Lower lobe of right lung (tissue), 2 donors: ENCODE measurements around the gene RGMA. TPM values are rescaled to one million over a fixed set of nuclear protein-coding genes. Genes with fewer than 3 reads are reported as not detected.

Experiments
- ATAC-seq, 2 donors: fragments of 200-7000 bp; cut with Tn5 transposase; one replicate each; pipeline ENCODE4 v1.9.1; 2020 to 2022; ENCODE audit warnings: mild to moderate bottlenecking in 2 of 2, moderate library complexity in 2 of 2
- DNase-seq: peaks from one replicate; pipeline ENCODE4 v3.0.0-alpha.2; 2020
- H3K27ac ChIP-seq: fragments of 200-600 bp; one replicate; pipeline ENCODE4 v1.8.0; 2022
- H3K27me3 ChIP-seq: fragments of 200-600 bp; one replicate; pipeline ENCODE4 v1.8.0; 2022; ENCODE audit warnings: low read depth
- H3K36me3 ChIP-seq: fragments of 200-600 bp; one replicate; pipeline ENCODE4 v1.8.0; 2022; ENCODE audit warnings: mild to moderate bottlenecking
- H3K4me1 ChIP-seq: fragments of 200-600 bp; one replicate; pipeline ENCODE4 v1.8.0; 2022
- H3K4me3 ChIP-seq: fragments of 200-600 bp; one replicate; pipeline ENCODE4 v1.8.0; 2022; ENCODE audit warnings: mild to moderate bottlenecking
- H3K9me3 ChIP-seq: fragments of 200-600 bp; one replicate; pipeline ENCODE4 v1.8.0; 2022
- intact Hi-C: fragments of 100-400 bp; cut with DNase I; formaldehyde crosslinking; loops from one replicate; pipeline ENCODE4 v1.11.0; 2022
- total RNA-seq: library from RNA; stranded (reverse); fragmentation: NEBNext Ultra II Directional; extraction: Animal tissue kit (Norgen Biotek cat#: 25700); gene quantifications from one replicate; pipeline ENCODE4 v1.2.1, GENCODE V29; 2021
- TF ChIP-seq, protein P1 (sequence below): fragments of 200-600 bp; IDR thresholded peaks from one replicate; pipeline ENCODE4 v1.8.0; 2022; ENCODE audit warnings: antibody characterized with exemption, mild to moderate bottlenecking
- donor health status: DM: no; HTN: yes; CAD: no; lungs with severe emphysema.

Gene RGMA
- total RNA-seq, 1 donor from 2014 or later = 9.7 TPM

DNA sequence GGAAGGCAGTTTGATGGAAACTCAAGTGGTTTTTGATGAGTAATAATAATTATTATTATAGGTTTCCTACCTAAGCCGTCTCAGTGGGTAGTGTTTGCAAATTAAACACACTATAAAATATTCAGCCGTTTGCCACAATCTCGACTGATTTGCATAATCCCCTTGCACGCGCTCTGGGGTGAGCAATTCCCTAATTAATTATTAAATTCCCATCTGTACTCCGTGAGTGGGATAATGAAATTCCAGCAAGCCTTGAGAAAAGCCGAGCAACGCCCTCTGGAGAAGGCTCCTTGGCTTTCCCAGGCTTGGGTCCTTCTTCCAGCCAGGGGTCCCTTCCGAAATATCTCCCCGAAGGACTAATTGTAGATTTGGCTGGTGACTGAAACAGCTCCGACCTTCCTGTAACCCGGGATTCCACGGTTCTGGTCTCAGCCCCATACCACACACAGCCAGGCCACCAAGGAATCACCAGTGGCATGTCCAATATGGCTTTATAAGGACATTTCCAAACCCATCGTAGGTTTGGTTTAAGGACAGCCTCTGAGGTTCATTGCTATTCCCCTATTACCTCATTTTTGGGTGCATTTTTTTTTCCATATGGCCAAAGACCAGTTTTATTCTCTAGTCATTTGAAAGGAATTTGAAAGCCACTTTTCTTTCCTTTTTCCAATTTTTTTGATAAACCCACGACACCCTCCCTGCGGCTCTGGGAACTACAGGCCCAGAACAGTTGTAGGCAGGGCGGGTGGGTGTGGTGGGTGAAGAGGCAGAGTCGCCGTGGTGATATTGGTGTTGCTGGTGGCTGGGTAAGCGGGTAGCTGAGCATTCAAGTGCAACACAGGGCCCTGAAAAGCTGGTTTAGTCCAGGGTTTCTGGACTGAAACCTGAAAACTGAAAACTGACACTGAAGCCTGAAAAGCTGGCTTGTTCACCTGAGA lies 33.2 kb upstream of the RGMA start:
- ATAC-seq (no peak), DNase-seq (no peak)
- H3K27me3 ChIP-seq = peaks cover 3% of the 10 kb centered on the region

DNA sequence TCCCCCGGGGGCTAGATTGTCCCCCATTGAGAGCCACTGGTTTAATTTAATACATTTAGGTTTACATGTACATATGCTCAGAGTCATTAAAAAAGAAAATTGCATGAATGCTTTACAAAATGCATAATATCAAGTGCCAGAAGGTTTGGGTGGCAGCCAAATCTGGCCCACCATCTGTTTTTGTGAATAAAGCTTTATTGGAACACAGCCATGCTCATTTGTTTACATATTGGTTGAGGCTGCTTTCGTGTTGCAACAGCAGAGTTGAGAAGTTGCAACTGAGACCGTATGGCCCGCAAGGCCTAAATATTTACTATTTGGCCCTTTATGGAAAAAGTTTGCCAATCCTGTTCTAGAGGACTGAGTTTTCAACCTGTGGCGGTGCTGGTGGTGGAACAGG lies 32.1 kb upstream of the RGMA start:
- no peak overlapping the region for H3K27ac ChIP-seq
- H3K4me1 ChIP-seq = no peaks in the 10 kb centered on the region
- peaks cover 5% of the 10 kb centered on the region for H3K27me3 ChIP-seq
- ATAC-seq = no peak
- TF ChIP-seq, protein P1, sequence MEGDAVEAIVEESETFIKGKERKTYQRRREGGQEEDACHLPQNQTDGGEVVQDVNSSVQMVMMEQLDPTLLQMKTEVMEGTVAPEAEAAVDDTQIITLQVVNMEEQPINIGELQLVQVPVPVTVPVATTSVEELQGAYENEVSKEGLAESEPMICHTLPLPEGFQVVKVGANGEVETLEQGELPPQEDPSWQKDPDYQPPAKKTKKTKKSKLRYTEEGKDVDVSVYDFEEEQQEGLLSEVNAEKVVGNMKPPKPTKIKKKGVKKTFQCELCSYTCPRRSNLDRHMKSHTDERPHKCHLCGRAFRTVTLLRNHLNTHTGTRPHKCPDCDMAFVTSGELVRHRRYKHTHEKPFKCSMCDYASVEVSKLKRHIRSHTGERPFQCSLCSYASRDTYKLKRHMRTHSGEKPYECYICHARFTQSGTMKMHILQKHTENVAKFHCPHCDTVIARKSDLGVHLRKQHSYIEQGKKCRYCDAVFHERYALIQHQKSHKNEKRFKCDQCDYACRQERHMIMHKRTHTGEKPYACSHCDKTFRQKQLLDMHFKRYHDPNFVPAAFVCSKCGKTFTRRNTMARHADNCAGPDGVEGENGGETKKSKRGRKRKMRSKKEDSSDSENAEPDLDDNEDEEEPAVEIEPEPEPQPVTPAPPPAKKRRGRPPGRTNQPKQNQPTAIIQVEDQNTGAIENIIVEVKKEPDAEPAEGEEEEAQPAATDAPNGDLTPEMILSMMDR = no peak
- H3K9me3 ChIP-seq = no peaks in the 10 kb centered on the region
- DNase-seq = no peak
- H3K36me3 ChIP-seq = no peaks in the 10 kb centered on the region
- no peak overlapping the region for H3K4me3 ChIP-seq
- intact Hi-C loops = no loop called here

More for the DNA sequence above, 33.2 kb upstream of the RGMA start:
- TF ChIP-seq, protein P1 = no peak
- intact Hi-C loops = no loop called here
- no peaks in the 10 kb centered on the region for H3K4me1 ChIP-seq
- H3K36me3 ChIP-seq = no peaks in the 10 kb centered on the region
- no peak overlapping the region for H3K4me3 ChIP-seq
- H3K9me3 ChIP-seq = no peaks in the 10 kb centered on the region
- no peak overlapping the region for H3K27ac ChIP-seq

DNA sequence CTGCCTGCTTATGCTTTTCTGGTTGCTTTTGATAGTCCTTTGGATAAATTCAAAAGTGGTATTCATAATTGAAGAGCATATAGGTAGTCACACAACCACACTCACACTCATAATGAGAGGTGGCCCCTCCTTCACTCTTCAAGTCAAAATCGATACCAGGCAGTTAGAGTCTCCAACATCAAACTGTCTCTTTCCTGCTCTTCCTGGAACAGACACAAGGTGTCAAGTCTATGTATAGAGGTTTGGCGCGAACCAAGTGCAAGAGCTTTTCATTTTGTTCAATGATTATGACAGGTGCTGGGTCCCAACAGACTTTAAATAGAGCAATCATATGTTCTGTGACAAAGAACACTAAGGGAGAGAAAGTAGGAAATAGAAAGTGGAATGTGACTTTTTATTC lies 29.9 kb upstream of the RGMA start:
- no peak for DNase-seq
- no peaks in the 10 kb centered on the region for H3K4me1 ChIP-seq
- intact Hi-C loops = no loop called here
- H3K4me3 ChIP-seq = no peak overlapping the region
- no peak overlapping the region for H3K27ac ChIP-seq
- ATAC-seq = no peak
- TF ChIP-seq, protein P1 = no peak
- no peaks in the 10 kb centered on the region for H3K9me3 ChIP-seq
- no peaks in the 10 kb centered on the region for H3K36me3 ChIP-seq
- H3K27me3 ChIP-seq = peaks cover 5% of the 10 kb centered on the region

DNA sequence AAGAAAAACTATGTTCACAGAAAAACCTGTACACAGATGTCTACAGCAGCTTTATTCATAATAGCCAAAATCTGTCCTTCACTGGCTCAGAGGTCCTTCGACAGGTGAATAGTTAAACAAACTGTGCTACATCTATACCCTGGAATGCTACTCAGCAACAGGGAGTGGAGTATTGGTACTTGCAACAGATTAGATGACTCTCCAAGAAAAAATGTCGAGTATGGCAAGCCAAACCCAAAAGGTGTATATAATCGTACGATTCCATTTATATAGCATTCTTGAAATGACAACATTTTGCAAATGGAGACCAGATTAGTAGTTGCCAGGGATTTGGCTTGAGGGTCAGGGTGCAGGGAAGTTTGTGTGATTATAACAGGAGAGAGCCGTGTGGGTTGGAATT lies 22.4 kb upstream of the RGMA start:
- DNase-seq (no peak), ATAC-seq (peak; percentile 87 to 90)
- Histone ChIP-seq H3K27ac (no peak overlapping the region), H3K9me3 (no peaks in the 10 kb centered on the region), H3K4me3 (no peak overlapping the region), H3K27me3 (peaks cover 19% of the 10 kb centered on the region), H3K36me3 (no peaks in the 10 kb centered on the region), H3K4me1 (no peaks in the 10 kb centered on the region)
- TF ChIP-seq, protein P1 = no peak
- intact Hi-C loops = no loop called here

DNA sequence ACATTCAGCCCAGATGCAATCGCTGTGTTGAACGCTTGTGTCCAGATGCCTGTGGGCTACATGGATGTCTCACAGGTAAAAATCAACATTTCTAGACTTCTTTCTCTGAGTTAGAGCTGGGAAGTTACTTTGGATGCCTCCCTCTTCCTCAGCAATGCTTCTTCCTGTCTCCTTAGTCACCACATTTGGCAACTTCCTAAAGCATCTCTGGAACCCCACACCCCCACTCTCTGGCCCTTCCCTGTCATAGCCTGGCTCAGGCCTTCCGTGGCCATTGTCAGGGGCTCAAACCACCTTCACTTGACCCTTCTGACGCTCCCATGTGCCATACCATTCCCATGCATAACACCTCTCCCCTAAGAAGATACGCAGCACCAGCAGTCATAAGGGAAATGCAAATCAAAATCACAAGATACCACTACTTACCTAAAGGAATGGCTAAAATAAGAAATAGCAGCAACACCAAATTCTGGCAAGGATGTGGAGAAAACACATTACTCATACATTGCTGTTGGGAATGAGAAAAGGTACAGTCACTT lies 21.6 kb upstream of the RGMA start:
- Histone ChIP-seq H3K4me3 (no peak overlapping the region), H3K36me3 (no peaks in the 10 kb centered on the region), H3K27ac (no peak overlapping the region), H3K4me1 (no peaks in the 10 kb centered on the region), H3K9me3 (no peaks in the 10 kb centered on the region), H3K27me3 (peaks cover 19% of the 10 kb centered on the region)
- no peak for DNase-seq
- ATAC-seq = no peak
- TF ChIP-seq, protein P1 = no peak
- intact Hi-C loops = no loop called here
